GM21529 (cell line): ENCODE data around the gene HNRNPR.
"Not testable (repeated sequence)": the region's sequence is repeated elsewhere in the genome, so short reads cannot be mapped to it uniquely, and the experiment has no call there.

Source experiments
- ATAC-seq: cut with Tn5 transposase; IDR thresholded peaks from one replicate; pipeline ENCODE4 v1.9.1; 2021; ENCODE audit not compliant: unreplicated experiment

HNRNPR gene

GRCh38 chr1:23257371-23257770, 86.7 kb downstream of the HNRNPR start:
- not testable (repeated sequence) for ATAC-seq
